Suppressor macrophage treated with lipopolysaccharide for 1 hour (primary cell): ENCODE measurements around the gene RAI1.
A peak's percentile ranks its signal among the peaks of the same experiment; 100 is the strongest.

Experiments used
- DNase-seq, 3 donors: peaks; one replicate each; pipeline ENCODE4 v3.0.0-alpha.2; 2020 to 2022

Gene RAI1

DNA sequence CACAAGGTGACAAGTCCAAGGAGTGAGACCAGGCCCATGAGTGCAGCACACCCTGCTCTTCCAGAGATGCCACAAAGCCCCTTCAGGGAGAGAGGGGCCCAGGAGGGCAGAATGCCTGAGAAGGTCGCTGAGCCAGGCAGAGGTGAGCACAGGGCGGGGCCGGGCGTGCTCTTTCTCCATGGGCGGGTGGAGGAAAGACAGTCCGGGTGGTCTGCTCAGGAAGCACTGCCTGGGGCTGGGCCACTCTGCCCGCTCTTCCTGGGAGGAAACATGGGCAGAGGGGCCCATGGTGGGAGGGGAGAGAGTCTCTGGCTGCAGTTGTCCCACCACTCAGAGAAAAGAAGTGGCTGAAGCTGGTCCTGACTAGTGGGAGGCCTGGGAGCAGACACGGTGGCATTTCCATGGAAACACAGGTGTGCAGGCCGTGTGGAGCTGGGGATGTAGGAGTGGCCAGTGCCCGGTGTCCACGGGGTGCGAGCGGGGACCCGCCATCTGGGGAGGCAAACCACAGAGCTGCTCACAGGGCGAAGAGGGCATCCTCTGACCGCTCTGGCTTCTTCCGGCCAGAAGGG, 165.9 kb downstream of the RAI1 start:
- no peak for DNase-seq

DNA sequence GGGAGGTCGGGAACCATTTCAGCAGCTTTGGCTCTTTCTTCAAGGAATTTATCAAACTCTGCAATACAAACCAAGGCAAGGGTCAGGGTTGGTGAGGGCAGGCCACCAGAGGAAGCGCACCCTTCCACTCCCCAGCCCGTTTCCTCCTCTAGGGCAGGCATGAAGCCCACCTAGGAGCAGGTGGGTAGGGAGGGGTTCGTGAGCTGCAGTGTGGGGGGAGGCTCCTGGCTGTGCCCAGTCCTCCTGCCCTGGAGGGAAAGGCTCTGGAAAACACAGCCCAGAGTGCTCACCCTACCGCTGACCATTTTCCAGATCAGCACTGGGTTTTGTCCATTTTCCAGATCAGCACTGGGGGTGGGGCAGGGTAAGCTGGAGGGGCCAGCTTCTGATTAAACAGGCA, 166.5 kb downstream of the RAI1 start:
- DNase-seq, result no peak

DNA sequence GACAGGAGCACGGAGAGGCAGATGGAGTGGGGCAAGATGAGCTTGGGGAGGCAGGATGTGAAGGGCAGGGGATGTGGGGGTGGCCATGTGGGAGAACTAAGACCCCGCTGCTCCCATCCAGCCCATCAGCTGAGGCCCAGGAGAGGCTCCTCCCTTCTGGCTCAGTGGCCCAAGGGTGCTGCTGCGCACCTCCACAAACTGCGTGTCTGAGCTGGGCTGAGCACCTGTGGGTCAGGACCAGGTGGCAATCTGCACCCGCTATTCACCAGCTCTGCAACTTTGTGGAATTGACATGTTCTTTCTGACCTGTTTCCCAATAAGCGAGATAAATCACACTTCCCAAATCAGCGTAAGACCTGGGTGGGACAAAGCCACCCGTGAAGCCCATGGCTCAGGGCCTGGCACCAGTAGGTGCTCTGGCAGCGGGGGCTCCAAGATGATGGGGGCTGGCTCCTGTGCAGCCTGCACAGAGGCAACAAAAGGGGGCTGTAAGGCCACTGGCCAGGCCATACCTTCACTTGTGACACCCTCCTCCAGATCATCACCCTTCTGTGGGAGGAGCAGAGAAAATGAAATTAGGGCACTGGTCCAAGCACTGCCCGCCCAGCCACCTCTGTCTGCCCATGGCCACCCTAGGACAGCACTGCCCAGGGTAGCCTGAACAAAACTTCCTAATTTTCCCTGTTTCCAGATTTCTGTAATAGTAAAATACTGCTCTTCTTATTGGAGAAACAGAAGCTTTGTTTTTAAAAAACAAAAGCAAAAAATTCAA, 167.2 kb downstream of the RAI1 start:
- DNase-seq, result no peak

DNA sequence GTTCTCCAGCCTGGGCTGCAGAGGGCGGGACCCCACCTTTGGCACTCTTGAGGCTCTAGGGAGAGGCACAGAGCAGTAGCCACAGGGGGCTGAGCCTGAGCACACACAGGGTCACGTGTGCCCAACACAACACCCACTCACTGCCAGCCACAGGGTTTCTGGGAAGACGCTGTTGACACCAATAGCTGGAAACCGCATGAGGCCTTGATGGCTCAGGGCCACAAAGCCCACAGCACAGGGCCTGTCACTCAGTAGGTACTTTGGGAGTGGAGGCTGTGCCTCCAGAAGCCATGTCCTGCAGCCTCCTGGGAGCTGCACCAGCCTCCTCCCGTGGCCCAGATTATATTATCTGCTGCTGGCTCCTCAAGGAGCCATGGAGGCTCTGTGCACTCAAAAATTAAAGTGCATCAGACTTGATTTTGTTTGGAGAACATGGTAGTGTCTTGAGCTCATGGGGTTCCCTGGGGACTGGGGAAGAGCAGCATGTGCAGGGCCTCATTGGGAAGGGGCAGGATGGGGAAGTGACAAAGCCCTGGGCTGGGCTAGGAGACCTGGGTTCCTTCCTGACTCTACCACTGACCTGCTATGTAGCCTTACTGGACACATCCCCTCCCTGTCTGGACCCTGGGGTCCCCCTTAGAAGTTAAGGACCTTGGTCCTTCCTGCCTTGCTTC, 168.0 kb downstream of the RAI1 start:
- DNase-seq, result peak; percentile 69 to 88 (median 81)

DNA sequence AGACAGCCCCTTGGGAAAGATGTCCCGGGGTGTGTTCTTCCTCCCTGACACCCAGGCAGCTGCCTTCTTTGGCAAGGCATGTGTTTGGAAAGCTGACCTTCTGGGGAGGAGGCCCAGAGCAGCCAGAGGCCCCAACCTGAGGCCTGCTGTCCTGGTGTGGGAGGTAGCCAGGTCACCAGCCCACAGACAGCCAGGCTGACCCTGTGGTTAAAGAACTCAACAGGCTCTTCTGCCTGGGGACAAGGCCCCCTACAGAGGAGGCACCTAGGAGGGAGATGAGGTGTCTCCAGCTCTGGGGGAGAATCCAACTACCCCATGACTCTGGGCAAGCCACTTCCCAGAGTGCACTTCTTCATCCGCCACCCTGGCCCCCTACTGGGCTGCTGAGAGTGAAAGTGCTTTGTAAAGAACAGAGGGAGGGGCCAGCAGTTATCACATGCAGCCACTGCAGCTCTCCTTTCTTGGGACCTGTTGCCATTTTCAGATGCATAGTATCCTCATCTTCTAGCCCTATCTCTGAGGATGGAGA, 168.7 kb downstream of the RAI1 start:
- DNase-seq, result peak in 2 of 3 donors; percentile 61 to 65

DNA sequence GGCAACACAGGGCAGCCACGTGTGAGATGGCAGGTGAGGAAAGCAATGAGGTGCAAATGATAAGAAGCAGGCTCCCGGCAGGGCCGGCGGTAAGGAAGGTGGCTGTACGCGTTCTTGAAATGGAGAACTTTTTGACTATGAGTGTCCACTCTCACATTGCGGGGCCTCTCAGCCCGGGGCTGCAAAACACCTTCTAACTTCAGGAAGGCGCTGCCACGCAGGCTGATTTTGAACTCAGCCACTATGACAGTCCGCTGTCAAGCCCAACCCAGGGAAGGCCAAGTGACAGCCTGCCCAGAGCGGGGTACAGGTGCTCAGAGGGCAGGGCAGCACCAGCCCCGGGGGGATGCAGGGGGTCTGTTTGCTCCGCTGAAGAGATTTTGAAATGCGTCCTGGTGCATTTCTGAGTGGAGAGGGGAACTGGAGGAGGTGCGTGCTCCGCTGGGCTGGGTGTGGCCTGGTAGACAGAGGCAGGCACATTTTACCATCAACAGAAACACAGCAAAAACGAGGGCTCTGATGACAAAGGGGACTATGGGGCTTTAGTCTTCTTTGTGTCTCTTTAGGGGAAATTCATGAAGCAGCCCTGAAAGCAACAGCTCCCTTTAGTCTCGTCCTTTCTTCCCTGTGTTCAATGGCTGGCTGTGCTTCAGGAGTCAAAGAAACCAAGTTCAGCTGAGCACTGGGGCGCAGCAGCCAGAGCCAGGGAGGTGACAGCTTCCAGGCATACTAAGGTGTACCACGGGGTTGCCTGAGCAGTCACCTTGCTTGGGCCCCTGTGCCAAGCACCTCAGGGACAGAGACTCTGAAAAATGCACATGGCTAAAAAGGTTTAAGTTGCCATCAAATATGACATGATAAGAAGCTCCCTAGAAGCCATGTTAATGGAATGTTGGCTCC, 170.1 kb downstream of the RAI1 start:
- DNase-seq, result no peak

DNA sequence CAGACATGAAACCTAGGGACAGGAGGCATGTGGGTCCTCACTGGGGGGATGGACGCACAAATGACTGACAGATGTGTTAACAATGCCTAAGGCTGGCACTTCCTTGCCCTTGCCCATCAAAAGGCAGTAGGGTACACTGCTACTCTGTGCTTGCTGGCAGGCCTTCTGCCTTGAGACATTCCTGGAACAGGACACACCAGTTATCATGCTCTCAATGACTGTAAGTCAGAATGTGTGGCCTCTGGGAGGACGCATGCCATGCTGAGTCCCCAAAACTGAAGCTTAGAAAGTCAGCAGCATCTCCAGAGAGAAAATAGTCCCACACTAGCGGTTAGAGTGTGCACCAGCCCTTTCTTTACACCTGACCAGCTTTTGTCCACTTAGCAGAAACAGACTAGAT, 171.7 kb downstream of the RAI1 start:
- DNase-seq, result no peak

DNA sequence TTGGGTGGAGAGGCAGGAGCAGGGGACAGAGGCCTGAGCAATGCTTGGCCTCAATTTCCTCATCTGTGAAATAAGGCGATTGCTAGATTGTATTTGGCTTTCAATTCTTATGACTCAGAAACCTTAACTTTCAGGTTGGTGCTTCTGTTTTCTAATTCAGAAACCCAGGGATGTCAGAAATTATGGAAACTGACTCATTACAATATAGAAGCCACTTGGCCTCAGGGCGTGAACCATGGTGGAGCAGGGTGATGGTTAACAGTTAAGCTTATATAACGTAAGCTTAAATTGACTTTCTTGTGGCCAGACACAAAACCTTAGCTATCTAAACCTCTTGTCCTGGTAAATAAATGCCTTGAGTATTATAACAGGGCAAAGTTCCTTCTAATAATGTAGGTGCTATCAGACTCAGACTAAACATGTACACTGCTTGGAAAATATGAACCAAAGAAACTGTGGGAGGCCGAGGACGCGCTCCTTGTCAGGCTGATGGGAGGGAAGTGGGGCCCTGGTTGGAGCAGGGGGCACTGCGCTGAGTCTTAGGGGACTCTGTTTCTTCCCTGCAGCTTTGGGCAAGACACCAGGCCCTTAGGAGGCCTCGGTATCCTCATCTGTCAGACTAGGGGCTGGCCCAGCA, 172.7 kb downstream of the RAI1 start:
- no peak for DNase-seq

DNA sequence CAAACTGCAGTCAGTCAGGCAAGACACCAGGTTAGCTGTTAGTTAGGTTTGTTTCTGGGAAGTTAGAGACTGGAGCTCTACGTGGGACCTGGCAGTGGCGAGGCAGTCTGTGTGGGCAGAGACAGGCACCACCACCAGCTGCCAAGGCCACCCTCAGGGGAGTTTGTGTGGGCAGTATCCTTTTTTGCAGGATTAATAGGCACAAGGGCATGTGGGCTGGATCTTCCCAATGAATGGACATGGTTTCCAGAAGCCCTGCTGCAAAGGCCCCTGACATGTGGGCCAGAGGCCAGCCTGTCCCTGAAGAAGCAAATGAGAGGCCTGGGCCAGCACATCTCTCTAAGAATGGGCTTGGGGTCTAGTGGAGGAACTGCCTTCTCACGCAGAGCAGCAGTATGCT, 174.7 kb downstream of the RAI1 start:
- DNase-seq, result no peak

DNA sequence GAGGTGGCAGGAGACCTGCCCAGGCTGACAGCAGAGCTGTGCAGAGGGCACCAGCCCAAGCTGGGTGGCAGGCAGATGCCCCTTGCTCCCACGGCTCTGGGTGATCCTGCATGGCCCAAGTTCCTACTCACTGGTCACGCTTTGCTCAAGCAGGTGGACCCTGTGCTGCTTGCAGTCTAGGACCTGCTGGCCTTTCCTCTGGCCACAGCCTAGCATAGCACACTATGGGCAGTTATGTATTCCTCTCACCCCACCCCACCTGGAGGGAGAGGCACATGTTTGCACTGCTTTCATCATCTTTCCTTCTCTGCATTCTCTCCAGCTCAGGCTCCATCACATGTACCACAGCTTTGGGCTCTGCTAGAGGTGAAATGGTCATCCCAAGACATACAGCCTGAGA, 175.1 kb downstream of the RAI1 start:
- no peak for DNase-seq

DNA sequence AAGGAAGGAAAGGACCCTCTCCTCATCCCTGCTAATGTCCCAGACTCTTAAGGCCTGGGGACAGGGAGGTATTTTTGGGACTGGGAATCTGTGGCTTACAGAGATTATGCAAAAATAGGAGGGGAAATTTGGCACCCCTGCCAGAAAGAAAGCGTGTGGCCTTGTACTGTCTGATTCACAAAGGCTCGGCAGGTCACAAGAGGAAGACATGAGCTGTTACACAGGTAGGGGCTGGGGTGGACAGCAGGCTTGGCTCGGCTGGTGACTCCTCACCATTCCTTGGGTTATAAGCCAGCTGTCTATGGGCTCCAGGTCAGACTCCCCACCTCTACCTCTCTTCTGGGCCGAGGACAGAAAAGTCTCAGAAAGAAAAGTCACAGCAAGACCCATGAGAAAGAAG, 176.2 kb downstream of the RAI1 start:
- DNase-seq, result no peak

DNA sequence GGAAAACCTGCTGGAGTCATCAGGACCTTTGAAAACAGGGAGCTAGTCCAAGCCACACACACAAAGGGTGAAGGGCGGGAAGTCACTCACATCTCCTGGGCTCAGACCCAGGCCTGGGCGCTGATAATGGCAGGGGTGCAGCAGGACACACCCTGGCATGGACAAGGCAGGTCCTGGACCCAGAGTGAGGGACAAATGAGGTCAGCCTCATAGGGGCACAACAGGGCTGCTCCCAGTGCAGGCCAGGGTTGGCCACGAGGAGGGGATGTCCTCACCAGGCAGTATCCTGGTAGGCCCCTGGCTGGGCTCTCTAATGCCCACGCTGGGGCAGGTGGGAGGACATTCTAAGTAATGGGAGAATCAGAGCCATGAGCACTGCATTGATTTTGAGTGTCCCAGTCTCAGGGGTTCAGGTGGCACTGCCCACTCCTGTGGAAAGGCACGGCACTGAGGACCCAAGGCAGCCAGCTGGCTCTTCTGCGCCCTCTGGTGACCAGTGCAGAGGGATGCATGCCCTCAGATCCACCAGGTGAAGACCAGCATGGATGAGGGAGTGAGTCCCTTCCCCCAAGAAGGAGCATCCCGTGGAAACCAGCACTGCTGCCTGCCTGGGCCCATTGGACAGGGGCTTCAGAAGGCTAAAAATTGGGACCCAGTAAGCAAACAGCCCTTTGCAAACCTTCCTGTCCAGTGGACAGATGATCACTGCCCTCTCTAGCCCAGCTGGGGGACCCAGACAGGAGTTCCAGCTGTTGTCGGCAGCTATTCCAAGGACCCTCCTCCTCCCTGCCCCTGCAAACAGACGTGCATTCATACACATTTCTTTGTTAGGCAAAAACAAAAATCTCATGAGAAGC, 178.9 kb downstream of the RAI1 start:
- peak; percentile 73 to 78 (median 76) for DNase-seq

DNA sequence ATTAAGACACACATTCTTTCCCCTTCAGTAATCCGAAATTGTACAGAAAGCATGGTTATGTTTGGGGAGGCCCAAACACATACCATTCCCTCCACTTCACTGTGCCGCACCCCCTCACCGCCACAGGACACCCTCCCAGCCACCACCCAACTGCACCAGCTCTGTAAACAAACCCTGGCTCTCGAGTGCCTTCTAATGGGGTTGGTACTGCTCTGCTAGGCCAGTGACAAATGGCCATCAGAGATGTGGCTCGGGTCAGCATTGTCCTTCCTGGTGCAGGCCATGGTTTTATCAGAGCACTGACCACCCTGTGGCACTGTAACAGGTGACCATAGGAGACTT, 179.5 kb downstream of the RAI1 start:
- no peak for DNase-seq
